PFSK-1 (cell line): Measurements from ENCODE around the gene GGT7.

Experiments used
- FOXP2 ChIP-seq: optimal IDR thresholded peaks from 2 replicates; pipeline ENCODE3; 2011; ENCODE audit warnings: borderline replicate concordance, control low read depth, inconsistent platforms; ENCODE audit not compliant: insufficient read depth; ENCODE audit errors: extremely low read length, extremely low read depth
- POLR2AphosphoS5 ChIP-seq: IDR thresholded peaks from 2 replicates; pipeline ENCODE4 v1.6.1; 2012; ENCODE audit warnings: low read depth, mild to moderate bottlenecking, control low read depth, low read length, moderate library complexity
- REST ChIP-seq, 2 experiments: IDR thresholded peaks; 2 replicates each; pipeline versions ENCODE4 v1.6.1 to v1.8.0; 2011 to 2012; ENCODE audit warnings: low read depth in 2 of 2, low read length in 2 of 2, control low read depth in 1 of 2, inconsistent platforms in 1 of 2, mild to moderate bottlenecking in 1 of 2, moderate library complexity in 1 of 2; ENCODE audit not compliant: insufficient read depth in 1 of 2
- SIN3A ChIP-seq: IDR thresholded peaks from 2 replicates; pipeline ENCODE4 v1.6.1; 2012; ENCODE audit warnings: mild to moderate bottlenecking, low read length, moderate library complexity, borderline replicate concordance; ENCODE audit not compliant: insufficient read depth
- TAF1 ChIP-seq: IDR thresholded peaks from 2 replicates; pipeline ENCODE4 v1.6.1; 2012; ENCODE audit warnings: low read length, control low read depth, borderline replicate concordance; ENCODE audit not compliant: insufficient read depth

GGT7 gene

GRCh38 chr20:34896086-34896621, 23.5 kb upstream of the GGT7 start:
- no peak for TF ChIP-seq POLR2AphosphoS5
- no peak for TF ChIP-seq SIN3A
- no peak for TF ChIP-seq TAF1
- TF ChIP-seq FOXP2, result no peak
- no peak for TF ChIP-seq REST (IDR thresholded peaks at IDR 0.05; ENCODE audit: insufficient read depth in 1 of 2, low read depth in 2 of 2, low read length in 2 of 2)

- TF ChIP-seq SIN3A (no peak), TAF1 (no peak), REST (IDR thresholded peaks at IDR 0.05; ENCODE audit: insufficient read depth in 1 of 2, low read depth in 2 of 2, low read length in 2 of 2) (no peak), FOXP2 (no peak), POLR2AphosphoS5 (no peak)
Measured at GRCh38 chr20:34895465-34895864, 22.8 kb upstream of the GGT7 start.

GRCh38 chr20:34894723-34895122, 22.1 kb upstream of the GGT7 start:
- TF ChIP-seq POLR2AphosphoS5 (no peak), FOXP2 (no peak), REST (IDR thresholded peaks at IDR 0.05; ENCODE audit: insufficient read depth in 1 of 2, low read depth in 2 of 2, low read length in 2 of 2) (no peak)

- TF ChIP-seq POLR2AphosphoS5 (no peak), TAF1 (no peak), FOXP2 (no peak), SIN3A (no peak), REST (IDR thresholded peaks at IDR 0.05; ENCODE audit: insufficient read depth in 1 of 2, low read depth in 2 of 2, low read length in 2 of 2) (no peak)
Measured at GRCh38 chr20:34892671-34893070, 20.0 kb upstream of the GGT7 start.
